T-helper 2 cell treated with Interferon-gamma antibody and Interleukin-4, amounts not matched to agents 100 ng/mL and 5 ng/mL, for 36 hours (primary cell): ENCODE data around the gene FSIP2. TPM values are rescaled to one million over a fixed set of nuclear protein-coding genes. Genes with fewer than 3 reads are reported as not detected.

Source experiments
- intact Hi-C: fragments of 100-400 bp; cut with micrococcal nuclease; formaldehyde crosslinking; loops from one replicate; pipeline ENCODE4 v1.15.1; 2023
- total RNA-seq: library from RNA; stranded (reverse); gene quantifications from 2 replicates; pipeline ENCODE4 v1.2.3, GENCODE V29; 2022

Gene FSIP2
- 0.05 and 0.25 TPM in 2 replicates for total RNA-seq

GRCh38 chr2:185738679-185739472 lies at the start of gene FSIP2:
Gene FSIP2 (plus strand): TSS chr2:185738804. CDS start chr2:185738895, 91 bp downstream.
- intact Hi-C loops: no loop called here

- intact Hi-C loops: no loop called here
Observed at GRCh38 chr2:185689906-185690539, 48.6 kb upstream of the FSIP2 start.

GRCh38 chr2:185695711-185696235 lies 42.8 kb upstream of the FSIP2 start:
- intact Hi-C loops: no loop called here

- intact Hi-C loops: no loop called here
Observed at GRCh38 chr2:185700883-185701282, 37.7 kb upstream of the FSIP2 start.

- intact Hi-C loops: no loop called here
Observed at GRCh38 chr2:185734658-185735057, 3.9 kb upstream of the FSIP2 start.

GRCh38 chr2:185736210-185736609 lies 2.4 kb upstream of the FSIP2 start:
- intact Hi-C loops: no loop called here

GRCh38 chr2:185745864-185746859 lies 7.6 kb downstream of the FSIP2 start:
- intact Hi-C loops: no loop called here

- intact Hi-C loops: no loop called here
Observed at GRCh38 chr2:185757356-185757755, 18.8 kb downstream of the FSIP2 start.

- intact Hi-C loops: no loop called here
Observed at GRCh38 chr2:185771396-185771795, 32.8 kb downstream of the FSIP2 start.

GRCh38 chr2:185780890-185781289 lies 42.3 kb downstream of the FSIP2 start:
- intact Hi-C loops: no loop called here

GRCh38 chr2:185782223-185782769 lies 43.7 kb downstream of the FSIP2 start:
- intact Hi-C loops: no loop called here

- intact Hi-C loops: no loop called here
Observed at GRCh38 chr2:185785156-185785555, 46.6 kb downstream of the FSIP2 start.

GRCh38 chr2:185785851-185786473 lies 47.4 kb downstream of the FSIP2 start:
- intact Hi-C loops: no loop called here

- intact Hi-C loops: no loop called here
Observed at GRCh38 chr2:185787227-185788145, 48.9 kb downstream of the FSIP2 start.

- intact Hi-C loops: no loop called here
Observed at GRCh38 chr2:185790361-185790760, 51.8 kb downstream of the FSIP2 start.

- intact Hi-C loops: no loop called here
Observed at GRCh38 chr2:185793532-185794345, 55.1 kb downstream of the FSIP2 start.

- intact Hi-C loops: no loop called here
Observed at GRCh38 chr2:185796758-185797157, 58.2 kb downstream of the FSIP2 start.

- intact Hi-C loops: no loop called here
Observed at GRCh38 chr2:185802926-185803325, 64.3 kb downstream of the FSIP2 start.

- intact Hi-C loops: no loop called here
Observed at GRCh38 chr2:185806783-185807182, 68.2 kb downstream of the FSIP2 start.
